Measurements from ENCODE around the gene CATSPERD. TPM values are rescaled to one million over a fixed set of nuclear protein-coding genes. Genes with fewer than 3 reads are reported as not detected.

Gene CATSPERD
- total and polyA plus RNA-seq, 2 of the 4 experiments (the other 2 are of a cell fraction), result not detected

GRCh38 chr19:5751709-5752108 lies 31.3 kb downstream of the CATSPERD start:
- TF ChIP-seq, protein P1, sequence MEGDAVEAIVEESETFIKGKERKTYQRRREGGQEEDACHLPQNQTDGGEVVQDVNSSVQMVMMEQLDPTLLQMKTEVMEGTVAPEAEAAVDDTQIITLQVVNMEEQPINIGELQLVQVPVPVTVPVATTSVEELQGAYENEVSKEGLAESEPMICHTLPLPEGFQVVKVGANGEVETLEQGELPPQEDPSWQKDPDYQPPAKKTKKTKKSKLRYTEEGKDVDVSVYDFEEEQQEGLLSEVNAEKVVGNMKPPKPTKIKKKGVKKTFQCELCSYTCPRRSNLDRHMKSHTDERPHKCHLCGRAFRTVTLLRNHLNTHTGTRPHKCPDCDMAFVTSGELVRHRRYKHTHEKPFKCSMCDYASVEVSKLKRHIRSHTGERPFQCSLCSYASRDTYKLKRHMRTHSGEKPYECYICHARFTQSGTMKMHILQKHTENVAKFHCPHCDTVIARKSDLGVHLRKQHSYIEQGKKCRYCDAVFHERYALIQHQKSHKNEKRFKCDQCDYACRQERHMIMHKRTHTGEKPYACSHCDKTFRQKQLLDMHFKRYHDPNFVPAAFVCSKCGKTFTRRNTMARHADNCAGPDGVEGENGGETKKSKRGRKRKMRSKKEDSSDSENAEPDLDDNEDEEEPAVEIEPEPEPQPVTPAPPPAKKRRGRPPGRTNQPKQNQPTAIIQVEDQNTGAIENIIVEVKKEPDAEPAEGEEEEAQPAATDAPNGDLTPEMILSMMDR (conservative IDR thresholded peaks at IDR 0.05; ENCODE audit: low read depth, low read length), result no peak
- TF ChIP-seq ELK1 (IDR thresholded peaks at IDR 0.05; ENCODE audit: borderline replicate concordance, low read depth, low read length) (no peak), USF2 (IDR thresholded peaks at IDR 0.05; ENCODE audit: low read depth, low read length) (no peak), CEBPB (IDR thresholded peaks at IDR 0.05; ENCODE audit: low read depth, low read length) (no peak), RFX5 (IDR thresholded peaks at IDR 0.05; ENCODE audit: low read depth, low read length) (no peak), NFE2L2 (IDR thresholded peaks at IDR 0.05; ENCODE audit: low read depth, low read length) (no peak), BHLHE40 (IDR thresholded peaks at IDR 0.05; ENCODE audit: low read depth, low read length) (no peak), FOS (IDR thresholded peaks at IDR 0.05; ENCODE audit: low read depth, low read length) (no peak), RCOR1 (IDR thresholded peaks at IDR 0.05; ENCODE audit: insufficient replicate concordance, low read length) (no peak), CHD1 (IDR thresholded peaks at IDR 0.05; ENCODE audit: low read depth, low read length) (no peak), MAFK (IDR thresholded peaks at IDR 0.05; ENCODE audit: low read depth, low read length) (no peak), POLR2A (IDR thresholded peaks at IDR 0.05; ENCODE audit: low read depth, low read length) (no peak), RAD21 (IDR thresholded peaks at IDR 0.05; ENCODE audit: low read length) (no peak), MAZ (IDR thresholded peaks at IDR 0.05; ENCODE audit: borderline replicate concordance, low read depth, low read length) (no peak), MXI1 (IDR thresholded peaks at IDR 0.05; ENCODE audit: borderline replicate concordance, low read depth, low read length) (no peak), SMC3 (IDR thresholded peaks at IDR 0.05; ENCODE audit: low read depth, low read length) (no peak)
- no peak overlapping the region for H2AK5ac ChIP-seq (ENCODE audit: low read depth, low read length)
- CTCF ChIA-PET, result no interaction called here

More at GRCh38 chr19:5751709-5752108, 31.3 kb downstream of the CATSPERD start:
- in situ Hi-C loops (cut with MboI; ENCODE audit: low sequenced_read_pairs) (no loop called here), intact Hi-C loops (cut with micrococcal nuclease) (no loop called here), dilution Hi-C loops (cut with HindIII; ENCODE audit: low sequenced_read_pairs, unreplicated experiment) (no loop called here)
- H2BK20ac ChIP-seq (ENCODE audit: low read depth, low read length), result no peak overlapping the region
- no peak overlapping the region for H3K9ac ChIP-seq (ENCODE audit: low read depth, low read length)
- no peak for DNase-seq
- no peak overlapping the region for H3K23ac ChIP-seq (ENCODE audit: low read depth, low read length)
- no peak overlapping the region for H3K4me3 ChIP-seq (ENCODE audit: insufficient read depth, low read depth, low read length)
- no peaks in the 10 kb centered on the region for H3K4me1 ChIP-seq (ENCODE audit: control insufficient read depth, insufficient read depth, low read length)
- POLR2A ChIA-PET (ENCODE audit: unreplicated experiment), result no interaction called here
- H3K36me3 ChIP-seq (ENCODE audit: control insufficient read depth, insufficient read depth, low read length), result no peaks in the 10 kb centered on the region
- no peak overlapping the region for H4K91ac ChIP-seq (ENCODE audit: insufficient read depth, low read depth, low read length)
- H3K9me1 ChIP-seq (ENCODE audit: insufficient read depth, low read length), result no peaks in the 10 kb centered on the region
- no peak overlapping the region for H4K5ac ChIP-seq (ENCODE audit: low read depth, low read length)
- H2BK15ac ChIP-seq (ENCODE audit: low read depth, low read length), result no peak overlapping the region
- H3K9me3 ChIP-seq (ENCODE audit: control insufficient read depth, insufficient read depth, low read length), result no peaks in the 10 kb centered on the region
- no peaks in the 10 kb centered on the region for H3K79me1 ChIP-seq (ENCODE audit: low read depth in 1 of 2, low read length in 2 of 2)
- H3K27ac ChIP-seq (ENCODE audit: insufficient read depth, low read length), result no peak overlapping the region
- H4K8ac ChIP-seq (ENCODE audit: low read depth in 2 of 2, low read length in 2 of 2), result no peak overlapping the region
- no peak overlapping the region for H2BK120ac ChIP-seq (ENCODE audit: low read depth, low read length)
- no peak overlapping the region for H2AK9ac ChIP-seq (replicated peaks; ENCODE audit: low read depth, low read length, poor library complexity)
- no peak overlapping the region for H3K4ac ChIP-seq (ENCODE audit: low read depth, low read length)
- H3K27me3 ChIP-seq (ENCODE audit: control insufficient read depth, insufficient read depth, low read length), result peaks cover 15% of the 10 kb centered on the region
- no peak overlapping the region for H2AFZ ChIP-seq (replicated peaks; ENCODE audit: low read length, poor library complexity)
- ATAC-seq (ENCODE audit: low read depth), result no peak
- BruUV-seq (replicated peaks), result no TSS peak
- H3K18ac ChIP-seq (ENCODE audit: low read depth, low read length), result no peak overlapping the region
- no peak overlapping the region for H3K4me2 ChIP-seq (ENCODE audit: low read depth, low read length)
- WGBS, 2 experiments (ENCODE audit: extremely low coverage in 2 of 2, insufficient read length in 1 of 2), result no CpG with 5 or more reads among the region's 7 CpGs
- no peak overlapping the region for H3K14ac ChIP-seq (replicated peaks; ENCODE audit: low read depth, low read length)
- no peak overlapping the region for H3K56ac ChIP-seq (ENCODE audit: extremely low read depth, insufficient read depth, low read length)
- H2BK5ac ChIP-seq (ENCODE audit: low read depth, low read length, poor library complexity, severe bottlenecking), result no peak overlapping the region
- H4K20me1 ChIP-seq (ENCODE audit: insufficient read depth, low read length), result no peaks in the 10 kb centered on the region
